Measurements from ENCODE around the gene SRGAP2.
"Not testable (repeated sequence)": the region's sequence is repeated elsewhere in the genome, so short reads cannot be mapped to it uniquely, and the experiment has no call there.

DNA sequence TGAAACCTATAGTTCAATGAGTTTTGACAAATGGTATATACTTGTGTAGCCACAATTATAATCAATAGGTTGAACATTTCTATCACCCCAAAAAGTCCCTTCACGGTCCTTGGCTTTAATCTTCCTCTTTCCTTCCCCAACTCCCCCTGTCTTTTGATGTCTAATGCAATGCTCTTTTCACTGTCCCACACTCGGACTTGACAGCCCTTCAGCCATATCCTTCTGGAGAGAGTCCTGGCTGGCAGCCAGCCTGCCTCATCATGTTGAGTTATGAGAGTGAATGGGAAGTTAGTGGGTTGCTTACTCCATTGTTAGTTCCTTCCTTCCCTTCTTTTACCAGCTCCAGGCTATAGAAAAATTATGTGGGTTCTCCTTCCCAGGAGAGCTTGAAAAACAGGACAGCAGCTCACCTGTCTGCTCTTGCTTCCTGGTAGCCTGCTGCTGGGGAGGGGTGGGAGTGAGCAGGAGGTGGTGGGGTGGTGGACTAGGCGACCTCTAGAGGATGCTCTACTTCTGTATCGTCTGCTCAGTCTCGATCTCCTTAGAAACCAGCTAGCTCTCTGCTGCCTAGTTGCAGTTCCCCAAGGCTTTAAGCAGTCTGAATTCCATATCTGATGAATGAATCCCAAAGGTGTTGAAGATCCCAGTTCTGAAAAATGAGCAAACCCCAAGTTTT lies 29.8 kb downstream of the SRGAP2 start:
- TF ChIP-seq CTCF, POLR2A (IDR thresholded peaks at IDR 0.05): not testable (repeated sequence)
